IPS DF 4.7 (cell line): Measurements from ENCODE around the gene HTN1.
"Not testable (repeated sequence)": the region's sequence is repeated elsewhere in the genome, so short reads cannot be mapped to it uniquely, and the experiment has no call there.

Experiments used
- DNase-seq: peaks from one replicate; pipeline ENCODE4 v3.0.0-alpha.2; 2013; ENCODE audit warnings: low spot score; ENCODE audit errors: extremely low read depth

The HTN1 gene

GRCh38 chr4:70050138-70050537 is at the start of gene HTN1:
TSS of gene HTN1 (plus strand) at chr4:70050438. CDS start at chr4:70053077, 2,639 bp downstream.
- DNase-seq: not testable (repeated sequence)

- no peak for DNase-seq
Observed at GRCh38 chr4:70000711-70001110, 49.5 kb upstream of the HTN1 start.

GRCh38 chr4:70002507-70002906 is 47.7 kb upstream of the HTN1 start:
- no peak for DNase-seq

GRCh38 chr4:70008771-70009170 is 41.5 kb upstream of the HTN1 start:
- DNase-seq: no peak

- DNase-seq: not testable (repeated sequence)
Observed at GRCh38 chr4:70019006-70019405, 31.2 kb upstream of the HTN1 start.

GRCh38 chr4:70023218-70023617 is 27.0 kb upstream of the HTN1 start:
- no peak for DNase-seq

GRCh38 chr4:70027011-70027410 is 23.2 kb upstream of the HTN1 start:
- DNase-seq: no peak

- DNase-seq: not testable (repeated sequence)
Observed at GRCh38 chr4:70028159-70028558, 22.1 kb upstream of the HTN1 start, which contains the start of gene HTN3. TSS of gene HTN3 (plus strand) at chr4:70028459. CDS start at chr4:70030741, 2,282 bp downstream.

- DNase-seq: not testable (repeated sequence)
Observed at GRCh38 chr4:70037559-70037958, 12.7 kb upstream of the HTN1 start.

GRCh38 chr4:70039928-70040327 is 10.3 kb upstream of the HTN1 start:
- not testable (repeated sequence) for DNase-seq

- no peak for DNase-seq
Observed at GRCh38 chr4:70041652-70042286, 8.5 kb upstream of the HTN1 start.

GRCh38 chr4:70056534-70056933 is 6.3 kb downstream of the HTN1 start:
- DNase-seq: not testable (repeated sequence)

GRCh38 chr4:70057651-70058050 is 7.4 kb downstream of the HTN1 start:
- no peak for DNase-seq

GRCh38 chr4:70059149-70059548 is 8.9 kb downstream of the HTN1 start:
- DNase-seq: no peak

- no peak for DNase-seq
Observed at GRCh38 chr4:70062000-70062399, 11.8 kb downstream of the HTN1 start.

GRCh38 chr4:70080205-70080604 is 30.0 kb downstream of the HTN1 start:
- DNase-seq: no peak

- DNase-seq: no peak
Observed at GRCh38 chr4:70099206-70099605, 49.0 kb downstream of the HTN1 start.
